KMS-11 (cell line): ENCODE results near the gene RSAD2.

Experiments
- H2AFZ ChIP-seq: fragments of 200-600 bp; sonication (generic); 2 replicates; pipeline ENCODE4 v1.6.1; 2016; ENCODE audit warnings: antibody characterized with exemption, mixed run types, low read depth
- H3K27ac ChIP-seq: fragments of 200-600 bp; sonication (generic); 2 replicates; pipeline ENCODE4 v1.6.1; 2016; ENCODE audit warnings: mild to moderate bottlenecking, mixed run types
- H3K27me3 ChIP-seq: fragments of 200-600 bp; sonication (generic); 2 replicates; pipeline ENCODE4 v1.6.1; 2017; ENCODE audit warnings: mild to moderate bottlenecking, low read depth, mixed run types, moderate library complexity; ENCODE audit not compliant: insufficient read depth
- H3K36me3 ChIP-seq: fragments of 200-600 bp; sonication (generic); 2 replicates; pipeline ENCODE4 v1.6.1; 2017; ENCODE audit warnings: mild to moderate bottlenecking, mixed run types; ENCODE audit not compliant: insufficient read depth
- H3K4me1 ChIP-seq: fragments of 200-600 bp; sonication (generic); 2 replicates; pipeline ENCODE4 v1.6.1; 2016; ENCODE audit warnings: mild to moderate bottlenecking, low read depth, mixed run types; ENCODE audit not compliant: poor library complexity, severe bottlenecking
- H3K4me2 ChIP-seq: fragments of 200-600 bp; sonication (generic); 2 replicates; pipeline ENCODE4 v1.7.0; 2016; ENCODE audit warnings: mild to moderate bottlenecking, mixed run types
- H3K4me3 ChIP-seq: fragments of 200-600 bp; sonication (generic); IDR thresholded peaks from 2 replicates; pipeline ENCODE4 v1.6.1; 2017; ENCODE audit warnings: low read depth, low read length, mixed read lengths; ENCODE audit not compliant: insufficient read depth
- H3K79me2 ChIP-seq: fragments of 200-600 bp; sonication (generic); 2 replicates; pipeline ENCODE4 v1.6.1; 2016; ENCODE audit warnings: low read depth, mixed run types; ENCODE audit not compliant: insufficient read depth
- H3K9ac ChIP-seq: fragments of 200-600 bp; sonication (generic); 2 replicates; pipeline ENCODE4 v1.6.1; 2016; ENCODE audit warnings: mild to moderate bottlenecking, mixed run types
- H4K20me1 ChIP-seq: fragments of 200-600 bp; sonication (generic); 2 replicates; pipeline ENCODE4 v1.6.1; 2016; ENCODE audit warnings: mild to moderate bottlenecking, mixed run types; ENCODE audit not compliant: insufficient read depth
- TF ChIP-seq, protein P1 (sequence below): fragments of 200-600 bp; sonication (generic); conservative IDR thresholded peaks from 2 replicates; pipeline ENCODE4 v1.6.1; 2017; ENCODE audit warnings: low read depth, mild to moderate bottlenecking, antibody characterized with exemption, low read length, moderate library complexity, mixed read lengths

The RSAD2 gene

DNA sequence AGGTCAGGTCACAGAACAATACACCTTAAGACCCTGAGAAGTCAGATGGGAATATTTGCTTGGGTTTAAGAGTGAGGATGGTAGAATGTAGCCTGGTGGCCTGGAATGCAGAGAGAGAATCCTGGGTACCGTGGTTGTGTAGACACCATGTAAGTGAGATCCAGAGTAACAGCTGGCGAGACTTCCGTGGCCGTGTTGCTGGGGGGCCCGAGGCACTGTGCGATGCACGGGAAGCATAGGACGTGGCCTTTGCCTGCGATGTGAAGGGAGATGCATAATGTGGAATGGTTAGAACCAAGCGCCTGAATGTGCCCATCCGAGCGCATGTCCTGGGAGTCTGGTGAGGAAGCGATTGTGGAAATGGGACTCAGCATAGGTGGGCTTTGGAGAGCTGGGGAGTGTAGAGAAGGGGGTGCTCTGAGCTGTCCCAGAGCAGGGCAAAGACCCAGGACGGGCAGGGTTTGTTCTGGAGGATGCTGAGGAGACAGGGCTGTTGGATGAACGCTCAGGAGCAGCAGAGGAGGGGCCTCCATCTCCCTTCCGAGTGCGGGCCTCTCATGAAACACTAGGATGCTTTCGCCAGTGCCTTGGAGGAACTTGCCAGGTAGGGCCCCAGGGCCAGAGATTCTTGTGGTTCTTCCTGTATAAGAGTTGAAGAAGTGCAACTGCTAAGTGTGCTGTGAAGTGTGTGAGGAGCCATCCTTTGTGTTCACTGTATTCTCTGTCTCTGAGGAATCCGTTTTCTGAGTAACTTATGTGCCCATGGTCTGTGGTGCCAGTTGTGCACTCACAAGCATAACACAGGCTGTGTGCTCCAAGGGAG lies 46.7 kb downstream of the RSAD2 start:
- Histone ChIP-seq H3K4me3 (no peak overlapping the region), H3K27ac (no peak overlapping the region), H3K4me2 (no peak overlapping the region), H3K9ac (no peak overlapping the region), H3K79me2 (no peaks in the 10 kb centered on the region), H4K20me1 (no peaks in the 10 kb centered on the region), H2AFZ (no peak overlapping the region), H3K4me1 (peaks cover 3% of the 10 kb centered on the region), H3K36me3 (no peaks in the 10 kb centered on the region), H3K27me3 (no peaks in the 10 kb centered on the region)
- TF ChIP-seq, protein P1, sequence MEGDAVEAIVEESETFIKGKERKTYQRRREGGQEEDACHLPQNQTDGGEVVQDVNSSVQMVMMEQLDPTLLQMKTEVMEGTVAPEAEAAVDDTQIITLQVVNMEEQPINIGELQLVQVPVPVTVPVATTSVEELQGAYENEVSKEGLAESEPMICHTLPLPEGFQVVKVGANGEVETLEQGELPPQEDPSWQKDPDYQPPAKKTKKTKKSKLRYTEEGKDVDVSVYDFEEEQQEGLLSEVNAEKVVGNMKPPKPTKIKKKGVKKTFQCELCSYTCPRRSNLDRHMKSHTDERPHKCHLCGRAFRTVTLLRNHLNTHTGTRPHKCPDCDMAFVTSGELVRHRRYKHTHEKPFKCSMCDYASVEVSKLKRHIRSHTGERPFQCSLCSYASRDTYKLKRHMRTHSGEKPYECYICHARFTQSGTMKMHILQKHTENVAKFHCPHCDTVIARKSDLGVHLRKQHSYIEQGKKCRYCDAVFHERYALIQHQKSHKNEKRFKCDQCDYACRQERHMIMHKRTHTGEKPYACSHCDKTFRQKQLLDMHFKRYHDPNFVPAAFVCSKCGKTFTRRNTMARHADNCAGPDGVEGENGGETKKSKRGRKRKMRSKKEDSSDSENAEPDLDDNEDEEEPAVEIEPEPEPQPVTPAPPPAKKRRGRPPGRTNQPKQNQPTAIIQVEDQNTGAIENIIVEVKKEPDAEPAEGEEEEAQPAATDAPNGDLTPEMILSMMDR: no peak

GRCh38 chr2:6924924-6925409 lies 47.4 kb downstream of the RSAD2 start:
- Histone ChIP-seq H3K79me2 (no peaks in the 10 kb centered on the region), H3K4me2 (no peak overlapping the region), H4K20me1 (no peaks in the 10 kb centered on the region), H3K27ac (no peak overlapping the region), H3K27me3 (no peaks in the 10 kb centered on the region), H3K9ac (no peak overlapping the region), H2AFZ (no peak overlapping the region), H3K4me1 (peaks cover 9% of the 10 kb centered on the region), H3K4me3 (no peak overlapping the region), H3K36me3 (no peaks in the 10 kb centered on the region)
- TF ChIP-seq, protein P1: no peak

GRCh38 chr2:6926071-6926732 lies 48.6 kb downstream of the RSAD2 start:
- no peak overlapping the region for H3K4me3 ChIP-seq
- H3K79me2 ChIP-seq: no peaks in the 10 kb centered on the region
- H3K27ac ChIP-seq: no peak overlapping the region
- H3K36me3 ChIP-seq: no peaks in the 10 kb centered on the region
- H3K27me3 ChIP-seq: no peaks in the 10 kb centered on the region
- no peak overlapping the region for H3K9ac ChIP-seq
- H2AFZ ChIP-seq: no peak overlapping the region
- peaks cover 13% of the 10 kb centered on the region for H3K4me1 ChIP-seq
- no peak overlapping the region for H3K4me2 ChIP-seq
- H4K20me1 ChIP-seq: no peaks in the 10 kb centered on the region
- TF ChIP-seq, protein P1: no peak

GRCh38 chr2:6927186-6927585 lies 49.6 kb downstream of the RSAD2 start:
- Histone ChIP-seq H4K20me1 (no peaks in the 10 kb centered on the region), H3K36me3 (no peaks in the 10 kb centered on the region), H3K9ac (no peak overlapping the region), H3K27me3 (no peaks in the 10 kb centered on the region), H3K79me2 (no peaks in the 10 kb centered on the region), H3K27ac (no peak overlapping the region), H2AFZ (no peak overlapping the region), H3K4me1 (peaks cover 13% of the 10 kb centered on the region), H3K4me3 (no peak overlapping the region), H3K4me2 (no peak overlapping the region)
- TF ChIP-seq, protein P1: no peak
